NCI-H524 (cell line): ENCODE results near the gene VPS13D.

Source experiments
- DNase-seq, 2 experiments: peaks; one replicate each; lab custom pipeline; 2025; lab: John Stamatoyannopoulos, UW

VPS13D gene

GRCh38 chr1:12407050-12407961 is 177.5 kb downstream of the VPS13D start:
- no peak for DNase-seq

GRCh38 chr1:12407962-12408454 is 178.2 kb downstream of the VPS13D start:
- DNase-seq = no peak

GRCh38 chr1:12408662-12409061 is 178.8 kb downstream of the VPS13D start:
- DNase-seq = no peak

- DNase-seq = no peak
Measured at GRCh38 chr1:12409681-12410080, 179.9 kb downstream of the VPS13D start.

GRCh38 chr1:12410351-12410750 is 180.5 kb downstream of the VPS13D start:
- DNase-seq = no peak

- DNase-seq = no peak
Measured at GRCh38 chr1:12411098-12411497, 181.3 kb downstream of the VPS13D start.

GRCh38 chr1:12411747-12412146 is 181.9 kb downstream of the VPS13D start:
- DNase-seq = no peak

- no peak for DNase-seq
Measured at GRCh38 chr1:12412439-12412838, 182.6 kb downstream of the VPS13D start.

- no peak for DNase-seq
Measured at GRCh38 chr1:12413664-12414410, 184.0 kb downstream of the VPS13D start.

GRCh38 chr1:12414444-12415018 is 184.7 kb downstream of the VPS13D start:
- DNase-seq = no peak

- no peak for DNase-seq
Measured at GRCh38 chr1:12415038-12415466, 185.2 kb downstream of the VPS13D start.

- DNase-seq = no peak
Measured at GRCh38 chr1:12416101-12416500, 186.3 kb downstream of the VPS13D start.

GRCh38 chr1:12416744-12417143 is 186.9 kb downstream of the VPS13D start:
- DNase-seq = no peak

- DNase-seq = no peak
Measured at GRCh38 chr1:12417389-12417788, 187.6 kb downstream of the VPS13D start.

- DNase-seq = no peak
Measured at GRCh38 chr1:12420171-12420570, 190.3 kb downstream of the VPS13D start.

- DNase-seq = no peak
Measured at GRCh38 chr1:12422488-12422887, 192.7 kb downstream of the VPS13D start.

GRCh38 chr1:12424087-12424529 is 194.3 kb downstream of the VPS13D start:
- DNase-seq = no peak

- DNase-seq = no peak
Measured at GRCh38 chr1:12424793-12425192, 195.0 kb downstream of the VPS13D start.

- no peak for DNase-seq
Measured at GRCh38 chr1:12426030-12426429, 196.2 kb downstream of the VPS13D start.

GRCh38 chr1:12428334-12428733 is 198.5 kb downstream of the VPS13D start:
- DNase-seq = no peak

- no peak for DNase-seq
Measured at GRCh38 chr1:12430525-12430924, 200.7 kb downstream of the VPS13D start.

GRCh38 chr1:12432897-12433296 is 203.1 kb downstream of the VPS13D start:
- no peak for DNase-seq
